D721Med (cell line): ENCODE results near the gene WFIKKN2.

Experiments used
- DNase-seq: peaks from one replicate; pipeline ENCODE4 v3.0.0; 2011; ENCODE audit warnings: low spot score; ENCODE audit not compliant: insufficient read length
- FAIRE-seq: peaks from 2 replicates; lab custom pipeline; 2011; peaks lifted over from hg19 to GRCh38; lab: Jason Lieb, UNC
- CTCF ChIP-seq: IDR thresholded peaks from 2 replicates; pipeline ENCODE4 v1.5.1; 2012; ENCODE audit warnings: mild to moderate bottlenecking, control low read depth; ENCODE audit not compliant: insufficient read depth; ENCODE audit errors: missing control alignments

WFIKKN2 gene

DNA sequence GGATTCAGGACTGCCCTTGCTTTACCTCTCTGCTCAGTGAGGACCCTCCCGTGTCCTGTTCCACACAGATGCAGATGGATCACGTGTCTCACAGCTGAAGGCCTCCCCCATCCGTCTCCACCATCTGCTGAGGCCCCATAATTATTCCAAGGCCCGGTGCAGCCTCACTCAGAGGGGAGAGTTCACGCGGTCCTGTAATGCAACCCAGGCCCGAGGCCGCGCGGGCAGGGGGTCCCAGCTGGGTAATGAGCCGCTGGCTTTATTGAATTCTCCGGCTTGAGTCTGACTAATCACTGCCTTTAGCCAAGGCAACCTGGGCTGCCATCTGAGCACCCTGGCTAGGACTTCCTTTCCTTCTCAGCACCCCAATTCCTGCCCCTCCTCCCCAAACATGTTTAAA, 4.4 kb upstream of the WFIKKN2 start:
- TF ChIP-seq CTCF: no peak
- no peak for DNase-seq
- FAIRE-seq: no peak

- TF ChIP-seq CTCF: no peak
- FAIRE-seq (no peak), DNase-seq (no peak)
These were observed 3.9 kb upstream of the WFIKKN2 start for GRCh38 chr17:50831471-50831928.

- no peak for FAIRE-seq
- TF ChIP-seq CTCF: no peak
- DNase-seq: no peak
These were observed 3.0 kb upstream of the WFIKKN2 start for GRCh38 chr17:50832267-50832863.

- DNase-seq (no peak), FAIRE-seq (no peak)
- TF ChIP-seq CTCF: no peak
These were observed 2.5 kb upstream of the WFIKKN2 start for GRCh38 chr17:50832864-50833381.

GRCh38 chr17:50833510-50834428, 1.6 kb upstream of the WFIKKN2 start:
- peak; percentile 58 for DNase-seq
- TF ChIP-seq CTCF: no peak
- FAIRE-seq: no peak

- FAIRE-seq (no peak), DNase-seq (no peak)
- no peak for TF ChIP-seq CTCF
These were observed 721 bp upstream of the WFIKKN2 start for GRCh38 chr17:50834429-50835300.
